Spinal cord (tissue), 10 donors: ENCODE data around the gene MRPL53. TPM values are rescaled to one million over a fixed set of nuclear protein-coding genes. Genes with fewer than 3 reads are reported as not detected.

ENCODE experiments used
- DNase-seq, 6 donors: peaks; one replicate each; pipeline versions ENCODE4 v3.0.0 to v3.0.0-alpha.2; 2013 to 2015; ENCODE audit warnings: low spot score in 6 of 6, low read depth in 4 of 6
- H3K27ac ChIP-seq: one replicate; pipeline ENCODE4 v1.5.1; 2013; ENCODE audit warnings: low read depth, low read length, control low read depth
- H3K27me3 ChIP-seq: one replicate; pipeline ENCODE4 v1.6.1; 2013; ENCODE audit warnings: low read length; ENCODE audit not compliant: control insufficient read depth, insufficient read depth
- H3K36me3 ChIP-seq: one replicate; pipeline ENCODE4 v1.6.1; 2013; ENCODE audit warnings: low read length; ENCODE audit not compliant: control insufficient read depth, insufficient read depth
- H3K4me1 ChIP-seq: one replicate; pipeline ENCODE4 v1.6.1; 2013; ENCODE audit warnings: low read length; ENCODE audit not compliant: control insufficient read depth, insufficient read depth
- H3K4me3 ChIP-seq: one replicate; pipeline ENCODE4 v1.5.1; 2013; ENCODE audit warnings: low read depth, low read length, control low read depth
- H3K9me3 ChIP-seq: one replicate; pipeline ENCODE4 v1.6.1; 2013; ENCODE audit warnings: low read length; ENCODE audit not compliant: control insufficient read depth, insufficient read depth
- WGBS: methylation state at CpG from one replicate; pipeline ENCODE4 v1.1.5; 2013; ENCODE audit warnings: missing lambda C conversion rate; ENCODE audit not compliant: insufficient coverage; 5-methylcytosine and 5-hydroxymethylcytosine counted together
- polyA plus RNA-seq, 2 donors: library from polyadenylated mRNA; unstranded; fragments of 120-200 nt; gene quantifications; one replicate each; pipeline ENCODE4 v1.2.1, GENCODE V29; 2013; ENCODE audit not compliant: insufficient read length in 2 of 2
- total RNA-seq, 2 donors: library from RNA; depleted of rRNA in 1 of 2; stranded (reverse); fragments of 120-200 nt in 1 of 2; fragments of >200 nt in 1 of 2; gene quantifications; one replicate each; pipeline versions ENCODE4 v1.2.3 to v1.2.4, GENCODE V29; 2013 to 2014
- donor health status: healthy.

Gene MRPL53
- total and polyA plus RNA-seq, 4 donors, result 12.7 to 80.6 (median 54.5) TPM

- no peak for DNase-seq
- H3K27ac ChIP-seq, result no peak overlapping the region
These were observed 29.8 kb upstream of the MRPL53 start for GRCh38 chr2:74502147-74502719.

GRCh38 chr2:74501335-74502071, 29.0 kb upstream of the MRPL53 start:
- no peak overlapping the region for H3K27ac ChIP-seq
- peak overlapping the region; percentile 45 for H3K4me3 ChIP-seq
- peaks cover 70% of the 10 kb centered on the region for H3K4me1 ChIP-seq
- DNase-seq, result no peak
- 29% methylated on average over 14 of the region's 18 CpGs for WGBS
- peaks cover 15% of the 10 kb centered on the region for H3K36me3 ChIP-seq
- no peaks in the 10 kb centered on the region for H3K9me3 ChIP-seq
- peaks cover 98% of the 10 kb centered on the region for H3K27me3 ChIP-seq

More at GRCh38 chr2:74502147-74502719, 29.8 kb upstream of the MRPL53 start:
- H3K9me3 ChIP-seq, result no peaks in the 10 kb centered on the region
- H3K27me3 ChIP-seq, result peaks cover 94% of the 10 kb centered on the region
- 9% methylated on average over 16 of the region's 32 CpGs for WGBS
- peaks cover 76% of the 10 kb centered on the region for H3K4me1 ChIP-seq
- H3K36me3 ChIP-seq, result peaks cover 15% of the 10 kb centered on the region
- peak overlapping the region; percentile 45 for H3K4me3 ChIP-seq

- no peak overlapping the region for H3K4me3 ChIP-seq
- no peak overlapping the region for H3K27ac ChIP-seq
- peaks cover 94% of the 10 kb centered on the region for H3K27me3 ChIP-seq
- peaks cover 61% of the 10 kb centered on the region for H3K4me1 ChIP-seq
- peaks cover 9% of the 10 kb centered on the region for H3K36me3 ChIP-seq
- no peak for DNase-seq
- H3K9me3 ChIP-seq, result no peaks in the 10 kb centered on the region
These were observed 28.1 kb upstream of the MRPL53 start for GRCh38 chr2:74500578-74500946.

- WGBS, result 14% methylated on average over 13 of the region's 15 CpGs
- H3K27ac ChIP-seq, result no peak overlapping the region
- peaks cover 56% of the 10 kb centered on the region for H3K4me1 ChIP-seq
- H3K9me3 ChIP-seq, result no peaks in the 10 kb centered on the region
- peaks cover 89% of the 10 kb centered on the region for H3K27me3 ChIP-seq
- H3K4me3 ChIP-seq, result no peak overlapping the region
- peaks cover 4% of the 10 kb centered on the region for H3K36me3 ChIP-seq
- DNase-seq, result no peak
These were observed 27.6 kb upstream of the MRPL53 start for GRCh38 chr2:74499940-74500577.

GRCh38 chr2:74499267-74499939, 26.9 kb upstream of the MRPL53 start, which contains the start of gene LBX2:
Gene LBX2 (minus strand): TSS chr2:74499603. CDS start chr2:74499537, 66 bp downstream.
- Histone ChIP-seq H3K36me3 (peaks cover 7% of the 10 kb centered on the region), H3K27me3 (peaks cover 82% of the 10 kb centered on the region), H3K9me3 (no peaks in the 10 kb centered on the region), H3K4me3 (no peak within 1 kb of the TSS), H3K4me1 (peaks cover 55% of the 10 kb centered on the region), H3K27ac (no peak within 1 kb of the TSS)
- WGBS, result under 1% methylated on average over 62 of the region's 65 CpGs
- DNase-seq, result no peak

GRCh38 chr2:74498500-74499266, 26.2 kb upstream of the MRPL53 start:
- H3K27ac ChIP-seq, result no peak overlapping the region
- H3K9me3 ChIP-seq, result no peaks in the 10 kb centered on the region
- no peak overlapping the region for H3K4me3 ChIP-seq
- under 1% methylated on average over 41 of the region's 41 CpGs for WGBS
- peaks cover 10% of the 10 kb centered on the region for H3K36me3 ChIP-seq
- H3K4me1 ChIP-seq, result peaks cover 49% of the 10 kb centered on the region
- no peak for DNase-seq
- H3K27me3 ChIP-seq, result peaks cover 75% of the 10 kb centered on the region

- Histone ChIP-seq H3K4me1 (peaks cover 42% of the 10 kb centered on the region), H3K27me3 (peaks cover 68% of the 10 kb centered on the region), H3K9me3 (no peaks in the 10 kb centered on the region), H3K4me3 (no peak overlapping the region), H3K36me3 (peaks cover 17% of the 10 kb centered on the region), H3K27ac (no peak overlapping the region)
- DNase-seq, result no peak
- 1% methylated on average over 60 of the region's 61 CpGs for WGBS
These were observed 25.5 kb upstream of the MRPL53 start for GRCh38 chr2:74497777-74498499.

GRCh38 chr2:74496997-74497776, 24.7 kb upstream of the MRPL53 start:
- Histone ChIP-seq H3K9me3 (no peaks in the 10 kb centered on the region), H3K27me3 (peaks cover 60% of the 10 kb centered on the region), H3K27ac (no peak overlapping the region), H3K4me3 (no peak overlapping the region), H3K4me1 (peaks cover 34% of the 10 kb centered on the region), H3K36me3 (peaks cover 24% of the 10 kb centered on the region)
- WGBS, result 45% methylated on average over 6 of the region's 19 CpGs
- no peak for DNase-seq
